Measurements from ENCODE around the gene CELA3A.
A peak's percentile ranks its signal among the peaks of the same experiment; 100 is the strongest.
"Not testable (repeated sequence)": the region's sequence is repeated elsewhere in the genome, so short reads cannot be mapped to it uniquely, and the experiment has no call there.

CELA3A gene

GRCh38 chr1:22018583-22019559, 17.4 kb downstream of the CELA3A start:
- no peak for DNase-seq (ENCODE audit: low spot score)

- no peak for DNase-seq (ENCODE audit: low spot score)
These were observed 19.6 kb downstream of the CELA3A start for GRCh38 chr1:22021061-22021460.

- peak; percentile 41 for DNase-seq (ENCODE audit: low spot score)
These were observed 23.3 kb downstream of the CELA3A start for GRCh38 chr1:22024485-22025367.

GRCh38 chr1:22025368-22026155, 24.1 kb downstream of the CELA3A start:
- peak; percentile 93 for DNase-seq (ENCODE audit: low spot score)

- DNase-seq (ENCODE audit: low spot score), result no peak
These were observed 25.4 kb downstream of the CELA3A start for GRCh38 chr1:22026924-22027289.

- no peak for DNase-seq (ENCODE audit: low spot score)
These were observed 28.6 kb downstream of the CELA3A start for GRCh38 chr1:22030057-22030456.

- DNase-seq (ENCODE audit: low spot score), result no peak
These were observed 29.0 kb downstream of the CELA3A start for GRCh38 chr1:22030473-22030872.

- DNase-seq (ENCODE audit: low spot score), result no peak
These were observed 29.9 kb downstream of the CELA3A start for GRCh38 chr1:22031214-22031962.

- DNase-seq (ENCODE audit: low spot score), result not testable (repeated sequence)
These were observed 33.4 kb downstream of the CELA3A start for GRCh38 chr1:22034834-22035233.

GRCh38 chr1:22037520-22037919, 36.1 kb downstream of the CELA3A start:
- DNase-seq (ENCODE audit: low spot score), result no peak

GRCh38 chr1:22038036-22038435, 36.6 kb downstream of the CELA3A start:
- no peak for DNase-seq (ENCODE audit: low spot score)

- no peak for DNase-seq (ENCODE audit: low spot score)
These were observed 38.3 kb downstream of the CELA3A start for GRCh38 chr1:22039594-22040285.

- no peak for DNase-seq (ENCODE audit: low spot score)
These were observed 38.8 kb downstream of the CELA3A start for GRCh38 chr1:22040286-22040623.

- no peak for DNase-seq (ENCODE audit: low spot score)
These were observed 40.0 kb downstream of the CELA3A start for GRCh38 chr1:22041505-22041904.

GRCh38 chr1:22043198-22043769, 41.8 kb downstream of the CELA3A start:
- DNase-seq (ENCODE audit: low spot score), result no peak

GRCh38 chr1:22044690-22045420, 43.4 kb downstream of the CELA3A start:
- DNase-seq (ENCODE audit: low spot score), result no peak

- no peak for DNase-seq (ENCODE audit: low spot score)
These were observed 44.3 kb downstream of the CELA3A start for GRCh38 chr1:22045604-22046228.

GRCh38 chr1:22048351-22049192, 47.1 kb downstream of the CELA3A start:
- DNase-seq (ENCODE audit: low spot score), result no peak
